GM12874 (cell line): ENCODE data around the gene UBL4B.
A peak's percentile ranks its signal among the peaks of the same experiment; 100 is the strongest.

ENCODE experiments used
- CTCF ChIP-seq: IDR thresholded peaks from 2 replicates; pipeline ENCODE4 v1.5.1; 2011; ENCODE audit warnings: low read depth, mild to moderate bottlenecking, control low read depth, low read length, moderate library complexity; ENCODE audit not compliant: insufficient read depth

The UBL4B gene

GRCh38 chr1:110082477-110082876 lies 29.8 kb upstream of the UBL4B start:
- TF ChIP-seq CTCF = no peak

- TF ChIP-seq CTCF = no peak
These were observed 29.0 kb upstream of the UBL4B start for GRCh38 chr1:110083061-110083865.

- no peak for TF ChIP-seq CTCF
These were observed 28.4 kb upstream of the UBL4B start for GRCh38 chr1:110083866-110084226.

GRCh38 chr1:110084227-110085078 lies 27.8 kb upstream of the UBL4B start:
- TF ChIP-seq CTCF = no peak

GRCh38 chr1:110085671-110086070 lies 26.6 kb upstream of the UBL4B start:
- no peak for TF ChIP-seq CTCF

GRCh38 chr1:110086961-110087360 lies 25.3 kb upstream of the UBL4B start:
- no peak for TF ChIP-seq CTCF

GRCh38 chr1:110087812-110088738 lies 24.2 kb upstream of the UBL4B start:
- TF ChIP-seq CTCF = peak; percentile 65
